Glutamatergic neuron (in vitro differentiated cells): ENCODE data around the gene TIMM17B. TPM values are rescaled to one million over a fixed set of nuclear protein-coding genes. Genes with fewer than 3 reads are reported as not detected.

Experiments used
- DNase-seq: peaks from one replicate; pipeline ENCODE4 v3.0.0; 2022
- H3K27ac Mint-ChIP-seq: one replicate; pipeline ENCODE4 v1.8.0; 2020; ENCODE audit warnings: mild to moderate bottlenecking, mixed read lengths, inconsistent platforms; ENCODE audit not compliant: unreplicated experiment
- H3K27me3 Mint-ChIP-seq: one replicate; pipeline ENCODE4 v1.8.0; 2020; ENCODE audit warnings: mild to moderate bottlenecking, moderate library complexity, mixed read lengths, inconsistent platforms; ENCODE audit not compliant: unreplicated experiment
- H3K36me3 Mint-ChIP-seq: one replicate; pipeline ENCODE4 v1.8.0; 2020; ENCODE audit warnings: mild to moderate bottlenecking, mixed read lengths, inconsistent platforms; ENCODE audit not compliant: unreplicated experiment
- H3K4me1 Mint-ChIP-seq: one replicate; pipeline ENCODE4 v1.8.0; 2020; ENCODE audit warnings: mild to moderate bottlenecking, low read depth, mixed read lengths, inconsistent platforms; ENCODE audit not compliant: unreplicated experiment
- H3K4me3 Mint-ChIP-seq: one replicate; pipeline ENCODE4 v1.8.0; 2020; ENCODE audit warnings: mild to moderate bottlenecking, mixed read lengths, inconsistent platforms; ENCODE audit not compliant: unreplicated experiment
- H3K9me3 Mint-ChIP-seq: one replicate; pipeline ENCODE4 v1.8.0; 2020; ENCODE audit warnings: mild to moderate bottlenecking, moderate library complexity, mixed read lengths, inconsistent platforms; ENCODE audit not compliant: unreplicated experiment
- total RNA-seq: library from RNA; stranded (reverse); fragmentation: NEBNext Ultra II Directional; extraction: Animal tissue kit (Norgen Biotek cat#: 25700); gene quantifications from one replicate; pipeline ENCODE4 v1.2.1, GENCODE V29; 2021; ENCODE audit not compliant: unreplicated experiment
- TF ChIP-seq, protein P1 (sequence below): fragments of 200-600 bp; sonication (generic); IDR thresholded peaks from one replicate; pipeline ENCODE4 v1.5.0; 2021; ENCODE audit not compliant: partially characterized antibody, unreplicated experiment

The TIMM17B gene
- total RNA-seq, 1 donor from 2014 or later = 71.8 TPM

DNA sequence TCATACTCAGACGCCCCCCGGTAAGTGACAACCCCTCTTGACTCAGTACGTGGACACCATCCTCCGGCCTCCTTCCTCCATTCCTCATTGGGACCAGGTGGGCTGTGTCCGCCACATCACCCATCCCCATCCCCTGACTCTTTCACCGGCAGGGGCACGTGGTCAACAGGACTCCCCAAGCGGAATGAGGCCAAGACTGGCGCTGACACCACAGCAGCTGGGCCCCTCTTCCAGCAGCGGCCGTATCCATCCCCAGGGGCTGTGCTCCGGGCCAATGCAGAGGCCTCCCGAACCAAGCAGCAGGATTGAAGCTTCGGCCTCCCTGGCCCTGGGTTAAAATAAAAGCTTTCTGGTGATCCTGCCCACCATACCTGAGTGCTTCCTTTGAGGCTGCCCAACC lies 5.2 kb upstream of the TIMM17B start:
- TF ChIP-seq, protein P1, sequence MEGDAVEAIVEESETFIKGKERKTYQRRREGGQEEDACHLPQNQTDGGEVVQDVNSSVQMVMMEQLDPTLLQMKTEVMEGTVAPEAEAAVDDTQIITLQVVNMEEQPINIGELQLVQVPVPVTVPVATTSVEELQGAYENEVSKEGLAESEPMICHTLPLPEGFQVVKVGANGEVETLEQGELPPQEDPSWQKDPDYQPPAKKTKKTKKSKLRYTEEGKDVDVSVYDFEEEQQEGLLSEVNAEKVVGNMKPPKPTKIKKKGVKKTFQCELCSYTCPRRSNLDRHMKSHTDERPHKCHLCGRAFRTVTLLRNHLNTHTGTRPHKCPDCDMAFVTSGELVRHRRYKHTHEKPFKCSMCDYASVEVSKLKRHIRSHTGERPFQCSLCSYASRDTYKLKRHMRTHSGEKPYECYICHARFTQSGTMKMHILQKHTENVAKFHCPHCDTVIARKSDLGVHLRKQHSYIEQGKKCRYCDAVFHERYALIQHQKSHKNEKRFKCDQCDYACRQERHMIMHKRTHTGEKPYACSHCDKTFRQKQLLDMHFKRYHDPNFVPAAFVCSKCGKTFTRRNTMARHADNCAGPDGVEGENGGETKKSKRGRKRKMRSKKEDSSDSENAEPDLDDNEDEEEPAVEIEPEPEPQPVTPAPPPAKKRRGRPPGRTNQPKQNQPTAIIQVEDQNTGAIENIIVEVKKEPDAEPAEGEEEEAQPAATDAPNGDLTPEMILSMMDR = no peak
- H3K4me3 Mint-ChIP-seq = no peak overlapping the region
- peaks cover 4% of the 10 kb centered on the region for H3K27me3 Mint-ChIP-seq
- H3K36me3 Mint-ChIP-seq = no peaks in the 10 kb centered on the region
- H3K27ac Mint-ChIP-seq = no peak overlapping the region
- no peak for DNase-seq
- peaks cover 1% of the 10 kb centered on the region for H3K4me1 Mint-ChIP-seq
- peaks cover 4% of the 10 kb centered on the region for H3K9me3 Mint-ChIP-seq

DNA sequence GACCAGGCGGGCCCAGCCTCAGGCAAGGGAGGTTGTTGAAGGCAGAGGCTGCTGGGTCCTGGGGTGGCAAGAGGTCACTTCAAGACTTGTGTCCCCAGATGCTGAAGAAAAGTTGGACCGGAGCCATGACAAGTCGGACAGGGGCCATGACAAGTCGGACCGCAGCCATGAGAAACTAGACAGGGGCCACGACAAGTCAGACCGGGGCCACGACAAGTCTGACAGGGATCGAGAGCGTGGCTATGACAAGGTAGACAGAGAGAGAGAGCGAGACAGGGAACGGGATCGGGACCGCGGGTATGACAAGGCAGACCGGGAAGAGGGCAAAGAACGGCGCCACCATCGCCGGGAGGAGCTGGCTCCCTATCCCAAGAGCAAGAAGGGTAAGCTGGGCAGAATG lies 4.6 kb upstream of the TIMM17B start:
- no peak for DNase-seq
- Mint-ChIP-seq H3K9me3 (peaks cover 4% of the 10 kb centered on the region), H3K27ac (no peak overlapping the region), H3K4me3 (no peak overlapping the region), H3K36me3 (no peaks in the 10 kb centered on the region), H3K4me1 (peaks cover 1% of the 10 kb centered on the region), H3K27me3 (peaks cover 5% of the 10 kb centered on the region)
- TF ChIP-seq, protein P1 = no peak

DNA sequence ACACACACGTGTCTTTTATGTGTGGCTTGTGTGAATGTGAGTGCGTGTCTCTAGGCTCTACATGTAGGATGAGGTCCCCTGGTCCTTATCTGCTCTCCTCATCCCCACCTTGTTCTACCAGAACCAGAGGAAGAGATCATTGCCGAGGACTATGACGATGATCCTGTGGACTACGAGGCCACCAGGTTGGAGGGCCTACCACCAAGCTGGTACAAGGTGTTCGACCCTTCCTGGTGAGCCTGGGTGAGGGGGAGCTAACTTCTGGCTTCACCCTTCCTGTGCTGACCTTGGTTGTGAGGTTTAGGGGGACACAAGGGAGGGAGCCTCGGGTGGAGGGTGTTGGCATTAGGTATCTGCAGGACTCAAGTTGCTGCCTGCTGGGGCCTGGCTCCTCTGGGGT lies 3.5 kb upstream of the TIMM17B start:
- H3K9me3 Mint-ChIP-seq = peaks cover 4% of the 10 kb centered on the region
- H3K27ac Mint-ChIP-seq = no peak overlapping the region
- H3K27me3 Mint-ChIP-seq = peaks cover 5% of the 10 kb centered on the region
- no peak overlapping the region for H3K4me3 Mint-ChIP-seq
- DNase-seq = no peak
- peaks cover 7% of the 10 kb centered on the region for H3K4me1 Mint-ChIP-seq
- TF ChIP-seq, protein P1 = no peak
- no peaks in the 10 kb centered on the region for H3K36me3 Mint-ChIP-seq

DNA sequence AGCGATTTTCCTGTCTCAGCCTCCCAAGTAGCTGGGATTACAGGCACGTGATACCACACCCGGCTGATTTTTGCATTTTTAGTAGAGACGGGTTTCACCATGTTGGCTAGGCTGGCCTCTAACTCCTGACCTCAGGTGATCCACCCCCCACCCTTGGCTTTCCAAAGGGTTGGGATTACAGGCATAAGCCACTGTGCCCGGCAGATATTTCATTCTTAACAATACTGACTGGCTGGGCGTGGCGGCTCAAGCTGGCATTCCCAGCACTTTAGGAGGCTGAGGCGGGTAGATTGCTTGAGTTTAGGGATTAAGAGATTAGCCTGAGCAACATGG lies 1.5 kb upstream of the TIMM17B start:
- Mint-ChIP-seq H3K4me3 (peak overlapping the region; percentile 30), H3K36me3 (no peaks in the 10 kb centered on the region), H3K27ac (no peak overlapping the region), H3K9me3 (peaks cover 5% of the 10 kb centered on the region), H3K4me1 (peaks cover 7% of the 10 kb centered on the region), H3K27me3 (peaks cover 5% of the 10 kb centered on the region)
- DNase-seq = no peak
- TF ChIP-seq, protein P1 = no peak

DNA sequence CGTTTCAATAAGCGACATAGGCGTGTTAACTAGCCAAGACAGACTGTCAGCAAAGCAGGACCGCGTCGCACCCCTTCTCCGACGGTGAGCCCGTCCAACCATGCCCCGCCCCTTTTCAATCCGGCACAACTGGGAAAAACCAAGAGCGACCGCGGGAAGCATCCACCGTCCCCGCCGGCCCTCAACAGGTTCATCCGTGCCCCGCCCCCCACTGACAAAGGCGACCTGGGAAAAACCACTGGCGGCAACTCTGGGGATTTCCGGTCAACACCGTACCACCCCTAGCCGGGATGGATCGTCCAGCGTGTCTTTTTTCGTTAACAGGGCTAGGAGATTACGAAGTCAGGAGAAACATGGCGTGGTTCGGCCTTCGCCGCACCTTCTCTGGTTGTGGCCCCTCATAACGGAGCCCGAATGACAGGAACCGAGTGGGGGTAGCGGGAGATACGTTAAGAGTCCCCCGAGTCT lies 377 bp downstream of the TIMM17B start:
- H3K4me1 Mint-ChIP-seq = peaks cover 6% of the 10 kb centered on the region
- H3K36me3 Mint-ChIP-seq = no peaks in the 10 kb centered on the region
- peak overlapping the region; percentile 93 for H3K27ac Mint-ChIP-seq
- peak; percentile 85 for DNase-seq
- peaks cover 5% of the 10 kb centered on the region for H3K9me3 Mint-ChIP-seq
- TF ChIP-seq, protein P1 = no peak
- H3K4me3 Mint-ChIP-seq = peak overlapping the region; percentile 93
- peaks cover 5% of the 10 kb centered on the region for H3K27me3 Mint-ChIP-seq
